PC-3 (cell line): ENCODE measurements around the gene ZNF585A. TPM values are rescaled to one million over a fixed set of nuclear protein-coding genes. Genes with fewer than 3 reads are reported as not detected.

ENCODE experiments used
- ATAC-seq: fragments of 200-7000 bp; cut with Tn5 transposase; 2 replicates; pipeline ENCODE4 v1.9.1; 2020; ENCODE audit warnings: mild to moderate bottlenecking, moderate library complexity
- Bru-seq: library from RNA; stranded (reverse); fragments of 400-500 nt; gene quantifications from one replicate; lab custom pipeline; 2021; lab: Mats Ljungman, UMichigan
- BruChase-seq, 2 experiments: library from RNA; stranded (reverse); fragments of 400-500 nt; gene quantifications; one replicate each; lab custom pipeline; 2021; lab: Mats Ljungman, UMichigan
- BruUV-seq: library from RNA; stranded (reverse); fragments of 400-500 nt; replicated peaks from 2 replicates; lab custom pipeline; 2021; lab: Mats Ljungman, UMichigan
- CTCF ChIA-PET: fragments of 300-600 bp; sonication (Branson Sonifier 250); formaldehyde crosslinking; loops from one replicate; lab custom pipeline; 2022; ENCODE audit warnings: antibody characterized with exemption; lab: Charles Lee
- POLR2A ChIA-PET: fragments of 300-600 bp; sonication (Branson Sonifier 250); formaldehyde crosslinking; loops from one replicate; lab custom pipeline; 2022; ENCODE audit warnings: antibody characterized with exemption; ENCODE audit not compliant: unreplicated experiment; lab: Charles Lee
- DNase-seq: peaks from one replicate; pipeline ENCODE4 v3.0.0-alpha.2; 2015
- H2AFZ ChIP-seq: fragments of 300-600 bp; sonication (generic); 2 replicates; pipeline ENCODE4 v1.6.0; 2016; ENCODE audit warnings: antibody characterized with exemption, low read length
- H3F3A ChIP-seq: fragments of 300-600 bp; sonication (generic); one replicate; pipeline ENCODE4 v1.6.0; 2017; ENCODE audit warnings: antibody characterized with exemption, low read length, control low read depth, mild to moderate bottlenecking; ENCODE audit not compliant: unreplicated experiment
- H3K27ac ChIP-seq: fragments of 300-600 bp; sonication (generic); 2 replicates; pipeline ENCODE4 v1.5.1; 2016; ENCODE audit warnings: mild to moderate bottlenecking, low read length
- H3K27me3 ChIP-seq: fragments of 300-600 bp; sonication (generic); 2 replicates; pipeline ENCODE4 v1.6.1; 2016; ENCODE audit warnings: low read length, mixed read lengths
- H3K36me3 ChIP-seq: fragments of 300-600 bp; sonication (generic); 2 replicates; pipeline ENCODE4 v1.6.1; 2016; ENCODE audit warnings: low read depth, mixed run types, low read length, mixed read lengths
- H3K4me1 ChIP-seq: fragments of 300-600 bp; sonication (generic); 2 replicates; pipeline ENCODE4 v1.5.1; 2016; ENCODE audit warnings: low read length; ENCODE audit not compliant: insufficient read depth
- H3K4me2 ChIP-seq: fragments of 300-600 bp; sonication (generic); 2 replicates; pipeline ENCODE4 v1.6.0; 2016; ENCODE audit warnings: low read length
- H3K4me3 ChIP-seq: fragments of 300-600 bp; sonication (generic); 2 replicates; pipeline ENCODE4 v1.5.1; 2016; ENCODE audit warnings: mild to moderate bottlenecking, low read length, mixed read lengths
- H3K79me2 ChIP-seq: fragments of 300-600 bp; sonication (generic); 2 replicates; pipeline ENCODE4 v1.6.1; 2017; ENCODE audit warnings: low read length, mixed read lengths
- H3K9ac ChIP-seq: fragments of 300-600 bp; sonication (generic); 2 replicates; pipeline ENCODE4 v1.6.0; 2016; ENCODE audit warnings: mild to moderate bottlenecking, low read length
- H3K9me2 ChIP-seq: fragments of 300-600 bp; sonication (generic); replicated peaks from 2 replicates; pipeline ENCODE4 v1.6.1; 2016; ENCODE audit warnings: mixed run types, low read length, mixed read lengths
- H3K9me3 ChIP-seq: fragments of 300-600 bp; sonication (generic); 2 replicates; pipeline ENCODE4 v1.6.1; 2016; ENCODE audit warnings: low read length, mixed read lengths
- H4K20me1 ChIP-seq: fragments of 300-600 bp; sonication (generic); 2 replicates; pipeline ENCODE4 v1.6.1; 2016; ENCODE audit warnings: low read length, mixed read lengths
- EZH2 ChIP-seq: fragments of 300-600 bp; sonication (generic); IDR thresholded peaks from one replicate; pipeline ENCODE4 v1.6.1; 2017; ENCODE audit warnings: antibody characterized with exemption, mild to moderate bottlenecking, low read length; ENCODE audit not compliant: unreplicated experiment
- EZH2phosphoT487 ChIP-seq: fragments of 300-600 bp; sonication (generic); IDR thresholded peaks from 2 replicates; pipeline ENCODE4 v1.6.1; 2018; ENCODE audit warnings: mild to moderate bottlenecking, antibody characterized with exemption, low read length, borderline replicate concordance
- intact Hi-C: fragments of 100-400 bp; cut with micrococcal nuclease; formaldehyde crosslinking; loops from 2 replicates; pipeline ENCODE4 v1.9.0; 2023
- long read RNA-seq: library from polyadenylated mRNA; unstranded; transcript quantifications from one replicate; pipeline ENCODE4 v2.0.0, GENCODE V29; 2021; ENCODE audit not compliant: unreplicated experiment
- total RNA-seq: library from RNA; depleted of rRNA; stranded (reverse); fragments of >200 nt; gene quantifications from 2 replicates; pipeline ENCODE4 v1.2.3, GENCODE V29; 2014; rRNA removed
- TF ChIP-seq, protein P1 (sequence below): fragments of 300-600 bp; sonication (generic); conservative IDR thresholded peaks from 2 replicates; pipeline ENCODE4 v1.5.1; 2017; ENCODE audit warnings: antibody characterized with exemption, low read depth, mild to moderate bottlenecking, low read length

The ZNF585A gene
- total RNA-seq = 0.29 TPM in 1 of 2 replicates, not detected in the other
- percentile 29 among the genes with signal in this experiment for Bru-seq, nascent RNA
- BruChase-seq, experiment 1, labeled RNA remaining after a 6-hour chase = percentile 37 among the genes with signal in this experiment
- percentile 44 among the genes with signal in this experiment for BruChase-seq, experiment 2, labeled RNA remaining after a 2-hour chase
- long read RNA-seq, full-length matches to known transcripts = 2 of 4 reads
- long read RNA-seq, partial matches to known transcripts = 0 of 4 reads
- long read RNA-seq, other reads (novel, unspliced or antisense) = 2 of 4 reads

GRCh38 chr19:37172368-37173366 lies at the start of gene ZNF585A:
ZNF585A (minus strand) TSS chr19:37172695; CDS start chr19:37169910, 2,785 bp downstream.
- peak; percentile 64 for ATAC-seq
- ChIA-PET CTCF (no interaction called here), POLR2A (no interaction called here)
- intact Hi-C loops = no loop called here
- peak; percentile 28 for DNase-seq
- no peaks in the 10 kb centered on the region for H3K9me2 ChIP-seq
- no peak within 1 kb of the TSS for H3K9ac ChIP-seq
- no peaks in the 10 kb centered on the region for H3K79me2 ChIP-seq
- H3K4me1 ChIP-seq = no peaks in the 10 kb centered on the region
- no peaks in the 10 kb centered on the region for H3K27me3 ChIP-seq
- H3K9me3 ChIP-seq = 0 out of 2 replicates have a peak, but pooled peaks cover 4% of the 10 kb centered on the region
- H3F3A ChIP-seq = no peaks in the 10 kb centered on the region
- no TSS peak for BruUV-seq
- H4K20me1 ChIP-seq = no peaks in the 10 kb centered on the region
- H2AFZ ChIP-seq = no peak within 1 kb of the TSS
- peak within 1 kb of the TSS; percentile 49 for H3K4me3 ChIP-seq
- no peak within 1 kb of the TSS for H3K27ac ChIP-seq
- H3K36me3 ChIP-seq = no peaks in the 10 kb centered on the region
- H3K4me2 ChIP-seq = no peak within 1 kb of the TSS
- TF ChIP-seq EZH2phosphoT487 (no peak), EZH2 (no peak)
- TF ChIP-seq, protein P1, sequence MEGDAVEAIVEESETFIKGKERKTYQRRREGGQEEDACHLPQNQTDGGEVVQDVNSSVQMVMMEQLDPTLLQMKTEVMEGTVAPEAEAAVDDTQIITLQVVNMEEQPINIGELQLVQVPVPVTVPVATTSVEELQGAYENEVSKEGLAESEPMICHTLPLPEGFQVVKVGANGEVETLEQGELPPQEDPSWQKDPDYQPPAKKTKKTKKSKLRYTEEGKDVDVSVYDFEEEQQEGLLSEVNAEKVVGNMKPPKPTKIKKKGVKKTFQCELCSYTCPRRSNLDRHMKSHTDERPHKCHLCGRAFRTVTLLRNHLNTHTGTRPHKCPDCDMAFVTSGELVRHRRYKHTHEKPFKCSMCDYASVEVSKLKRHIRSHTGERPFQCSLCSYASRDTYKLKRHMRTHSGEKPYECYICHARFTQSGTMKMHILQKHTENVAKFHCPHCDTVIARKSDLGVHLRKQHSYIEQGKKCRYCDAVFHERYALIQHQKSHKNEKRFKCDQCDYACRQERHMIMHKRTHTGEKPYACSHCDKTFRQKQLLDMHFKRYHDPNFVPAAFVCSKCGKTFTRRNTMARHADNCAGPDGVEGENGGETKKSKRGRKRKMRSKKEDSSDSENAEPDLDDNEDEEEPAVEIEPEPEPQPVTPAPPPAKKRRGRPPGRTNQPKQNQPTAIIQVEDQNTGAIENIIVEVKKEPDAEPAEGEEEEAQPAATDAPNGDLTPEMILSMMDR = no peak

- no peak overlapping the region for H3K4me2 ChIP-seq
- H3K36me3 ChIP-seq = peaks cover 20% of the 10 kb centered on the region
Measured at GRCh38 chr19:37221136-37221535, 48.6 kb upstream of the ZNF585A start.

More at GRCh38 chr19:37221136-37221535, 48.6 kb upstream of the ZNF585A start:
- POLR2A ChIA-PET = no interaction called here
- H3K4me1 ChIP-seq = no peaks in the 10 kb centered on the region
- no TSS peak for BruUV-seq
- H3K79me2 ChIP-seq = peaks cover 9% of the 10 kb centered on the region
- intact Hi-C loops = no loop called here
- H3K9me3 ChIP-seq = 0 out of 2 replicates have a peak, but pooled peaks cover 5% of the 10 kb centered on the region
- H3K9ac ChIP-seq = no peak overlapping the region
- ATAC-seq (no peak), DNase-seq (no peak)
- no peak overlapping the region for H3K27ac ChIP-seq
- TF ChIP-seq, protein P1 = no peak
- TF ChIP-seq EZH2phosphoT487 (no peak), EZH2 (no peak)
- no peak overlapping the region for H3K4me3 ChIP-seq
- no peaks in the 10 kb centered on the region for H4K20me1 ChIP-seq
- no peaks in the 10 kb centered on the region for H3K9me2 ChIP-seq
- H3F3A ChIP-seq = no peaks in the 10 kb centered on the region
- no peaks in the 10 kb centered on the region for H3K27me3 ChIP-seq
- H2AFZ ChIP-seq = no peak overlapping the region
- CTCF ChIA-PET = no interaction called here
